HG02763 (cell line): ENCODE data around the gene FBLN7.
"Not testable (repeated sequence)": the region's sequence is repeated elsewhere in the genome, so short reads cannot be mapped to it uniquely, and the experiment has no call there.

ENCODE experiments used
- ATAC-seq: cut with Tn5 transposase; IDR thresholded peaks from one replicate; pipeline ENCODE4 v1.9.1; 2021; ENCODE audit warnings: mild to moderate bottlenecking, moderate library complexity; ENCODE audit not compliant: unreplicated experiment

Gene FBLN7

GRCh38 chr2:112181571-112182290 is 43.5 kb downstream of the FBLN7 start:
- ATAC-seq: no peak

GRCh38 chr2:112182581-112183034 is 44.4 kb downstream of the FBLN7 start:
- no peak for ATAC-seq

GRCh38 chr2:112183327-112184025 is 45.3 kb downstream of the FBLN7 start:
- ATAC-seq: no peak

GRCh38 chr2:112184121-112184520 is 45.9 kb downstream of the FBLN7 start:
- no peak for ATAC-seq

- no peak for ATAC-seq
These were observed 46.9 kb downstream of the FBLN7 start for GRCh38 chr2:112185131-112185530.

GRCh38 chr2:112187046-112187715 is 49.0 kb downstream of the FBLN7 start:
- no peak for ATAC-seq

GRCh38 chr2:112187805-112188596 is 49.8 kb downstream of the FBLN7 start:
- no peak for ATAC-seq

GRCh38 chr2:112189001-112189556 is 50.9 kb downstream of the FBLN7 start:
- no peak for ATAC-seq

GRCh38 chr2:112194028-112194427 is 55.8 kb downstream of the FBLN7 start:
- ATAC-seq: no peak

GRCh38 chr2:112194482-112194881 is 56.3 kb downstream of the FBLN7 start:
- ATAC-seq: no peak

- ATAC-seq: no peak
These were observed 57.1 kb downstream of the FBLN7 start for GRCh38 chr2:112195167-112195766.

GRCh38 chr2:112195950-112196349 is 57.8 kb downstream of the FBLN7 start:
- ATAC-seq: no peak

- no peak for ATAC-seq
These were observed 59.7 kb downstream of the FBLN7 start for GRCh38 chr2:112197868-112198267.

- ATAC-seq: no peak
These were observed 60.6 kb downstream of the FBLN7 start for GRCh38 chr2:112198780-112199179.

- no peak for ATAC-seq
These were observed 61.0 kb downstream of the FBLN7 start for GRCh38 chr2:112199188-112199587.

GRCh38 chr2:112201696-112202430 is 63.7 kb downstream of the FBLN7 start:
- no peak for ATAC-seq

GRCh38 chr2:112204411-112204810 is 66.2 kb downstream of the FBLN7 start:
- ATAC-seq: no peak

GRCh38 chr2:112207905-112208304 is 69.7 kb downstream of the FBLN7 start:
- ATAC-seq: not testable (repeated sequence)

- no peak for ATAC-seq
These were observed 78.0 kb downstream of the FBLN7 start for GRCh38 chr2:112216167-112216566.

- no peak for ATAC-seq
These were observed 79.7 kb downstream of the FBLN7 start for GRCh38 chr2:112217854-112218253.
